ENCODE results near the gene TSPAN14. TPM values are rescaled to one million over a fixed set of nuclear protein-coding genes. Genes with fewer than 3 reads are reported as not detected.

The TSPAN14 gene
- total and polyA plus RNA-seq, 2 of the 13 experiments (the other 11 are each of a cell fraction or from before 2014, with no cell fraction given): 24.1 to 80.6 TPM

DNA sequence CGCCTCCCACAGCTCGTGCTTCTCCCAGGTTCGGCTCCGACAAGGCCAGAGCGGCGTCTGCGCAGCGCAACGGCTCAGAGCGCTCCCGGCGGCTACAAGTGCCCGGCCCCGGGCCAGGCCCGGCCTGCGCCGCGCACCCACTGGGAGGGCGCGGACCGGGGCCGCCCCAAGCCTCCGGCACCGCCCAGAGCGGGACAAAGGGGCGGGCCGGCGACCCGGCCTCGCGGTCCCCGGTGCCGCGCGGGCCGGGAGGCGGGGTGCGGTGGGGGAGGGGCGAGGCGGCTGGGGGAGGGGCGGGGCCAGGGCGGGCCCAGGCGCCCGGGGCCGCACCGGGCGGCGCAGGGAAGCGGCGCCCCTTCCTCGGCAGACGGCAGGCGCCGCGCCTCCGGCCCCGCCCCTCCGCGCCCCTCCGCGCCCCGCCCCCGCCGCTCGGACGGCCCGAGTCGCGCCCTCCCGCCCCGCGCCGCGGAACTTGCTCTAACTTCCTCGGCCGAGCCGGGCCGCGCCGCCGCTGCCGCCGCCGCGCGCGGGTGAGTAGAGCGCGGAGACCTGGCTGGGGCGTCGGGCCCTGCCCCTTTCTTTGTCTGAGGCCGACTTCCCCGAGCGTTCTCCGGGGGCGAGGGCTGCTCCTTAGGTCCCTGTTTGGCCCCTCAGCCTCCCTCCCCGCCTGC, at the start of gene TSPAN14 (continued):
- TF ChIP-seq KDM1A (CRISPR knock-in tag; IDR thresholded peaks at IDR 0.05) (no peak), RFX3 (CRISPR knock-in tag; IDR thresholded peaks at IDR 0.05) (no peak), HNRNPK (IDR thresholded peaks at IDR 0.05; ENCODE audit: low read depth, low read length, poor library complexity, severe bottlenecking) (no peak), ZNF383 (CRISPR knock-in tag; IDR thresholded peaks at IDR 0.05; ENCODE audit: borderline replicate concordance) (no peak), ZNF616 (CRISPR knock-in tag; IDR thresholded peaks at IDR 0.05; ENCODE audit: low read depth) (no peak), SSRP1 (CRISPR knock-in tag; IDR thresholded peaks at IDR 0.05) (no peak), SMAD1 (CRISPR knock-in tag; IDR thresholded peaks at IDR 0.05; ENCODE audit: borderline replicate concordance, low read depth) (no peak), ZSCAN20 (CRISPR knock-in tag; IDR thresholded peaks at IDR 0.05; ENCODE audit: borderline replicate concordance) (no peak), ZNF850 (CRISPR knock-in tag; conservative IDR thresholded peaks at IDR 0.05) (0 out of 2 replicates have a peak, but pooled peaks have one; percentile 42), MATR3 (CRISPR knock-in tag; IDR thresholded peaks at IDR 0.05) (no peak), HNRNPUL1 (IDR thresholded peaks at IDR 0.05; ENCODE audit: low read depth, low read length) (no peak), TCF12 (IDR thresholded peaks at IDR 0.05) (no peak), TCF12 (CRISPR knock-in tag; IDR thresholded peaks at IDR 0.05) (no peak; the same call in 1 of the 2 replicates), SP5 (CRISPR knock-in tag; IDR thresholded peaks at IDR 0.05; ENCODE audit: borderline replicate concordance, low read depth) (no peak), CBFB (CRISPR knock-in tag; IDR thresholded peaks at IDR 0.05) (no peak), NONO (IDR thresholded peaks at IDR 0.05) (no peak), NONO (CRISPR knock-in tag; conservative IDR thresholded peaks at IDR 0.05) (peak; percentile 45; the same call in 1 of the 2 replicates)
- TF ChIP-seq, protein P1, sequence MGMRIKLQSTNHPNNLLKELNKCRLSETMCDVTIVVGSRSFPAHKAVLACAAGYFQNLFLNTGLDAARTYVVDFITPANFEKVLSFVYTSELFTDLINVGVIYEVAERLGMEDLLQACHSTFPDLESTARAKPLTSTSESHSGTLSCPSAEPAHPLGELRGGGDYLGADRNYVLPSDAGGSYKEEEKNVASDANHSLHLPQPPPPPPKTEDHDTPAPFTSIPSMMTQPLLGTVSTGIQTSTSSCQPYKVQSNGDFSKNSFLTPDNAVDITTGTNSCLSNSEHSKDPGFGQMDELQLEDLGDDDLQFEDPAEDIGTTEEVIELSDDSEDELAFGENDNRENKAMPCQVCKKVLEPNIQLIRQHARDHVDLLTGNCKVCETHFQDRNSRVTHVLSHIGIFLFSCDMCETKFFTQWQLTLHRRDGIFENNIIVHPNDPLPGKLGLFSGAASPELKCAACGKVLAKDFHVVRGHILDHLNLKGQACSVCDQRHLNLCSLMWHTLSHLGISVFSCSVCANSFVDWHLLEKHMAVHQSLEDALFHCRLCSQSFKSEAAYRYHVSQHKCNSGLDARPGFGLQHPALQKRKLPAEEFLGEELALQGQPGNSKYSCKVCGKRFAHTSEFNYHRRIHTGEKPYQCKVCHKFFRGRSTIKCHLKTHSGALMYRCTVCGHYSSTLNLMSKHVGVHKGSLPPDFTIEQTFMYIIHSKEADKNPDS (CRISPR knock-in tag; IDR thresholded peaks at IDR 0.05): no peak
- TF ChIP-seq, protein P2, sequence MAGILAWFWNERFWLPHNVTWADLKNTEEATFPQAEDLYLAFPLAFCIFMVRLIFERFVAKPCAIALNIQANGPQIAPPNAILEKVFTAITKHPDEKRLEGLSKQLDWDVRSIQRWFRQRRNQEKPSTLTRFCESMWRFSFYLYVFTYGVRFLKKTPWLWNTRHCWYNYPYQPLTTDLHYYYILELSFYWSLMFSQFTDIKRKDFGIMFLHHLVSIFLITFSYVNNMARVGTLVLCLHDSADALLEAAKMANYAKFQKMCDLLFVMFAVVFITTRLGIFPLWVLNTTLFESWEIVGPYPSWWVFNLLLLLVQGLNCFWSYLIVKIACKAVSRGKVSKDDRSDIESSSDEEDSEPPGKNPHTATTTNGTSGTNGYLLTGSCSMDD (CRISPR knock-in tag; IDR thresholded peaks at IDR 0.05): no peak
- TF ChIP-seq, protein P3, sequence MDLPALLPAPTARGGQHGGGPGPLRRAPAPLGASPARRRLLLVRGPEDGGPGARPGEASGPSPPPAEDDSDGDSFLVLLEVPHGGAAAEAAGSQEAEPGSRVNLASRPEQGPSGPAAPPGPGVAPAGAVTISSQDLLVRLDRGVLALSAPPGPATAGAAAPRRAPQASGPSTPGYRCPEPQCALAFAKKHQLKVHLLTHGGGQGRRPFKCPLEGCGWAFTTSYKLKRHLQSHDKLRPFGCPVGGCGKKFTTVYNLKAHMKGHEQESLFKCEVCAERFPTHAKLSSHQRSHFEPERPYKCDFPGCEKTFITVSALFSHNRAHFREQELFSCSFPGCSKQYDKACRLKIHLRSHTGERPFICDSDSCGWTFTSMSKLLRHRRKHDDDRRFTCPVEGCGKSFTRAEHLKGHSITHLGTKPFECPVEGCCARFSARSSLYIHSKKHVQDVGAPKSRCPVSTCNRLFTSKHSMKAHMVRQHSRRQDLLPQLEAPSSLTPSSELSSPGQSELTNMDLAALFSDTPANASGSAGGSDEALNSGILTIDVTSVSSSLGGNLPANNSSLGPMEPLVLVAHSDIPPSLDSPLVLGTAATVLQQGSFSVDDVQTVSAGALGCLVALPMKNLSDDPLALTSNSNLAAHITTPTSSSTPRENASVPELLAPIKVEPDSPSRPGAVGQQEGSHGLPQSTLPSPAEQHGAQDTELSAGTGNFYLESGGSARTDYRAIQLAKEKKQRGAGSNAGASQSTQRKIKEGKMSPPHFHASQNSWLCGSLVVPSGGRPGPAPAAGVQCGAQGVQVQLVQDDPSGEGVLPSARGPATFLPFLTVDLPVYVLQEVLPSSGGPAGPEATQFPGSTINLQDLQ (CRISPR knock-in tag; IDR thresholded peaks at IDR 0.05): no peak
- TF ChIP-seq, protein P4, sequence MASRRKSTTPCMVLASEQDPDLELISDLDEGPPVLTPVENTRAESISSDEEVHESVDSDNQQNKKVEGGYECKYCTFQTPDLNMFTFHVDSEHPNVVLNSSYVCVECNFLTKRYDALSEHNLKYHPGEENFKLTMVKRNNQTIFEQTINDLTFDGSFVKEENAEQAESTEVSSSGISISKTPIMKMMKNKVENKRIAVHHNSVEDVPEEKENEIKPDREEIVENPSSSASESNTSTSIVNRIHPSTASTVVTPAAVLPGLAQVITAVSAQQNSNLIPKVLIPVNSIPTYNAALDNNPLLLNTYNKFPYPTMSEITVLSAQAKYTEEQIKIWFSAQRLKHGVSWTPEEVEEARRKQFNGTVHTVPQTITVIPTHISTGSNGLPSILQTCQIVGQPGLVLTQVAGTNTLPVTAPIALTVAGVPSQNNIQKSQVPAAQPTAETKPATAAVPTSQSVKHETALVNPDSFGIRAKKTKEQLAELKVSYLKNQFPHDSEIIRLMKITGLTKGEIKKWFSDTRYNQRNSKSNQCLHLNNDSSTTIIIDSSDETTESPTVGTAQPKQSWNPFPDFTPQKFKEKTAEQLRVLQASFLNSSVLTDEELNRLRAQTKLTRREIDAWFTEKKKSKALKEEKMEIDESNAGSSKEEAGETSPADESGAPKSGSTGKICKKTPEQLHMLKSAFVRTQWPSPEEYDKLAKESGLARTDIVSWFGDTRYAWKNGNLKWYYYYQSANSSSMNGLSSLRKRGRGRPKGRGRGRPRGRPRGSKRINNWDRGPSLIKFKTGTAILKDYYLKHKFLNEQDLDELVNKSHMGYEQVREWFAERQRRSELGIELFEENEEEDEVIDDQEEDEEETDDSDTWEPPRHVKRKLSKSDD (CRISPR knock-in tag; IDR thresholded peaks at IDR 0.05; ENCODE audit: low read depth): no peak
- TF ChIP-seq, protein P5, sequence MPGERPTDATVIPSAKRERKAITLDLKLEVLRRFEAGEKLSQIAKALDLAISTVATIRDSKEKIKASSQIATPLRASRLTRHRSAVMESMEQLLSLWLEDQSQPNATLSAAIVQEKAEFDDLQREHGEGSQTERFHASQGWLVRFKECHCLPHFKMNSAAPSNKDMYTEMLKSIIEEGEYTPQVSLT (CRISPR knock-in tag; IDR thresholded peaks at IDR 0.05; ENCODE audit: borderline replicate concordance, low read depth): no peak
